ENCODE measurements around the gene CDH4.

The CDH4 gene

GRCh38 chr20:61949714-61950640 lies 697.9 kb downstream of the CDH4 start:
- no peak for DNase-seq (ENCODE audit: low spot score)

DNA sequence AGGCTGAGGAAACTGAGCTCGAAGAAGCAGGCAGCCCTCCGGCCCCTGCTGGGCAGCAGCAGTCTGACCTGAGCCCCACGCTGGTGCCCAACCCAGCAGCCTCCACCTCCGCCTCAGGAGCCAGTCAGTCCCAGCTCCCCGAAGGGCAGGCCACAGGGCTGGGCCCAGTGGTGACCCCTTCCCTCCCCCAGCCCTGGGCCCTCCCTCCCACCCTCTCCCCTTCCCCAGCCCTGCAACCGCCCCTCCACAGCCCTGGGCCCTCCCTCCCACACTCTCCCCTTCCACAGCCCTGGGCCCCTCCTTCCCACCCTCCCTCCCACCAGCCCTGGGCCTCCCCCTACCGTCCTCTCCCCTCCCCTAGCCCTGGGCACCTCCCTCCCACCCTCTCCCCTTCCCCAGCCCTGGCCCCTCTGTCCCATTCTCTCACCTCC lies 698.6 kb downstream of the CDH4 start:
- DNase-seq (ENCODE audit: low spot score): no peak

DNA sequence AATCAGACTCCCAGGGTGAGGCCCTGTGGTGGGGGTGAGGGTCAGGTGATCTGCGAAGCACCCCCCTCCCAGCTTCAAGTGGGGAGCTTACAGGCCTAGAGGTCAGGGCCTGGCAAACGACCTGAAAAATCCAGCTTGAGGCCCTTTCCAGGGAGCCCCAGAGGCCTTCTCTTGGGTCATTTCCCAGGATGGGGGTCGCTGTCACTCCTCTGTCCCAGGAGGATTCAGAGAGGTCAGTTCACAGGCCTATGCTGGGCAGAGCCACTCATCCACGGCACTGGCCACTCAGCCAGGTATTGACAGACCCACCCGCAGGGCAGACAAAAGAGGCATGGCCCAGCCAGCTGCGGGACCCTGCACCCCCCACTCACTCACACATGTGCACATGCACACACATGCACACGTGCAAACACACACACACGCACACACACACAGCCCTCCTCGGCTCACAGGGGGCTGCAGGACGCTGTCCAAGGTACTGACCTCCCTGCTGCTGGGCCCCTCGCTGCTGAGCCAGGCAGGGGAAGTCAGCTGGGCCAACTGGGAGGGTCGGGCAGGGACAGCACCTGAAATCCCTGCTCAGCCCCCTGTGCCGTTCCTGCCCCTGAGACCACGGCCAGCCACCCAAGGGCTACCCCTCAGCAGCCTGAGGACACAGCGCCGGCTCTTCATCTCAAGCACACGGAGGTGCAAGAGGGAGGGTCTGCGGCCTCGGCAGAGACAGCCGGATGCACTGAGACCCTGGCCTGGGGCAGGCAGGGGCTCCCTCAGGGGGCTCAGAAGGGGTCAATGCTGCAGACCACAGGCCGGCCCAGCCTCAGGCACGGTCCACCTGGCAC lies 699.9 kb downstream of the CDH4 start:
- no peak for DNase-seq (ENCODE audit: low spot score)

DNA sequence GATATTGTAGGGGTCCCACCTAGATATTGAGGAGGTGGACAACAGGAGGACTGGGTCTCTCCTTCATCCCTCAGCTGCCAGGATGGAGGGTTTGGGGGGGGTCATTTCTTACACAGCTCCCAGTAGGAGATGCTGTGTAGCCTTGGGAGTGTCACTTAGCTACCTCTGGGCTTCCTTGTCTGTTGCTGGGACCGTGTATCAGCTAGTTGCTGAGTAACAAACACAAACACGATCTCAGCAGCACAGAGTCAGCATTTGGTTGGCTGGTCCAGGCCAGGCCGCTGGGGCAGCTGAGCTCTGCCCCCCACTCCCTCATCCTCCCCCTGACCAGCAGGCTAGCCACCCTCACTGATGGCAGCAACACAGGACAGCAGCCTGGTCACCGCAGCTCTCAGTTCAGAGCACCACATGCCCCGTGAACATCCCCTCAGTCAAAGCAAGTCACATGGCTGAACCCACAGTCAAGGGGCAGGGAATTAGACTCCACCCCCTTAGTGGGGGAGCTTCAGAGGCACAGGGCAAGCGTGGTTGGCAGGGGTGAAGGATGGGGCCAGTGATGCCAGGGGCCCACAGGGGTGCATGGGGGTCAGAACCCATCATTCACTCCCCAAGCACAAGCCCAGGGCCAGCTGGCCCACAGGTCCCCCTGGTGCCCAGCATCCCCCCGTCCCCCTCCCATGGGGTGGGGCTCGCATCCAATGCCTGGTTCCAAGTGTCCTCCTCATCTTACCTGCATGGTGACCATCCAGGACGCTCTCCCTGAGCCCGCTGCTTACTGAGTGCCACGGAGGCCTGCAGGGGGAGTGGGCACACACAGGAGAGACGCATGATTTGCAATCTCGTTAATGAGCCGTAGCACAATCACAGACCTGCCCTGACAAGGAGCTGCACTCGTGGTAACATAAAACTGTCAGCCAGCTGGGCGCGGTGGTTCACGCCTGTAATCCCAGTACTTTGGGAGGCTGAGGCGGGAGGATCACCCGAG lies 701.3 kb downstream of the CDH4 start:
- no peak for DNase-seq (ENCODE audit: low spot score)

DNA sequence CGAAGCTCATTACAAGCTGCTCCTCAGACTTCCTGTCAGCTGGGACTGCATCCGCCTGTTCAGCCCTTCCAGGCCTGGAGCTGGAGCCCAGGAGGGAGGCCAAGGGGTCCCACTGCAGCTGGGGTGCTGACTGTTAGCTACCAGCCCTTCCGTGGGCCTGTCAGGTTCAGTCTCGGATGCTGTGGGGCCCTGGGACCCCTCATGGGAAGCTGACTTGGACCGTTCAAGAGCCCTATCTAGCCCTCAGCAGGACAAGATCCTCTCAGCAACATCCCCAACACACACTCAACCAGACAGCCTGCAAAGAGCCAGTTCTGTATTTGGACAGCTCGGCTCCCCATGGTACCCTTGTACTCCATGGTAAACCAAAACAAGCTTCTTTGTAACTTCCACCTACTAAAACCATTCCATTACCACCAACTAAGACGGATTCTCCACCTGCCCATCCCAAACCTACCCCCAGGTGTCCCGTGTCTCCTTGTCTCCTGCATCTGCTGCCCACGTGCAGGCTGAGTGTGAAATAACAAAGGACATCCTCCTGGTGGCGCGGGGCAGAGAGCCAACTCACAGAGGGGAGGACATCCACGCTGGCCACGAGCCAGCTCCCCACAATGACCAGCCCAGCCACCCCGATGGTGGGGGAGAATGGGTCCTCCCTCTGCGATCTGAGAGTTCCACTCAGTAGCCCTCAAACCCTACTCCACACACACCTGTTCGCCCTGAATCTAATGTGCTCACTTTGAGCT lies 702.4 kb downstream of the CDH4 start:
- DNase-seq (ENCODE audit: low spot score): no peak

GRCh38 chr20:61955668-61956395 lies 703.8 kb downstream of the CDH4 start:
- no peak for DNase-seq (ENCODE audit: low spot score)

DNA sequence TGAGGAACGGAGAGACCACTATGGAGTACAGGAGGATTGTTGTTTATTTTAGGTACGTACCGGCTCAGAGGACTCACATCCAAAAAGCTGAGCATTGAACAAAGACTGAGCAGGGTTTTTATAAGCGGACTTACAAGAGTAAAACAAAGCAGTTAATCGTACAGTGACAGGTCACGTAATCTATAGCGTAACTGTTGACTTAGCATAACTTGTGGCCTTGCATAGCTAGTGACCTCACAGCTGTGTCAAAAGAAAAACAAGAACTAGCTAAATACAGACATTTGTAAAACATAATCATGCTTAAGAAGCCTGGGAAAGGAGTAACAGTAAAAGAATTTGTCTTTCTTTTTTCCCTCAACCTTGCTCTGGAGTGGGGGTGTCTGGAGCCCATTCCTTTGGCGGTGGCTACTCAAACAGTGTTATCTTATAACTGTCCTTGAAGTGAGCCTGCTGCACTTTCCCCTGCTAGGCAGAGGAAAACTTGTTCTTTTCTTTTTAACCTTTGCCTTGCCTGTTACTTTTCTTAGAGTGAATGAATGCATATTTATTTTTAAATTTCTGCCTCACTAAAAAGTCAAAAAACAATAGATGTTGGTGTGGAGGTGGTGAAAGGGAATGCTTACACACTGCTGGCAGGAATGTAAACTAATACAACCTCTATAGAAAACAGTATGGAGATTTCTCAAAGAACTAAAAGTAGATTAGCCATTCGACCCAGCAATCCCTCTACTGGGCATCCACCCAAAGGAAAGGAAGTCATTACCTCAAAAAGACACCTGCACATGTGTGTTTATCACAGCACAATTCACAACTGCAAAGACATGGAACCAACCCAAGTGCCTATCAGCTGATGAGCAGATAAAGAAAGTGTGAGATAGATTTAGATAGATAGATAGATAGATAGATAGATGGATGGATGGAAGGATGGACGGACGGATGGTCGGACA lies 704.6 kb downstream of the CDH4 start:
- no peak for DNase-seq (ENCODE audit: low spot score)

DNA sequence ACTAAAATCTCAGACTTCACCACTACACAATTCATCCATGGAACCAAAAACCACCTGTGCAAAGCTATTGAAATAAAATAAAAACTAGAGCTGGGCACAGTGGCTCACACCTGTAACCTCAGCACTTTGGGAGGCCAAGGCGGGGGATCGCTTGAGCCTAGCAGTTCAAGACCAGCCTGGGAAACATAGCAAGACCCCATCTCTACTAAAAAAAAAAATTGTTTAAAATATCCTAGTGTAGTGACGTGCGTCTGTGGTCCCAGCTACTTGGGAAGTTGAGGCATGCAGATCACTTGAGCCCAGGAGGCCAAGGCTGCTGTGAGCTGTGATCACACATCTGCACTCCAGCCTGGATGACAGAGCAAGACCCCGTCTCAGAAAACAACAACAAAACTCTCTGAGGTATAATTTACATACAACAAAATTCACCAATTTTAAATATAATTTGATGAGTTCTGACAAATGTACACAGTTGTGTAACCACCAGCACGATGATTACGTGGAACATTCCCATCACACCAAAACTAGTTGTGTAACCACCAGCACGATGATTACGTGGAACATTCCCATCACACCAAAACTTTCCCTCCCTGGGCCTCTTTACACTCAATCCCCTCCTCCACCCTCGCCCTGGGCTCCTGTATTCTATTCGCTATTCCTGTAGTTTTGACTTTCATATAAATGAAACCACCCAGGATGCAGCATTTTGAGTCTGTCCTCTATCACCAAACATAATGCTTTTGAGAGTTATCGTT lies 706.1 kb downstream of the CDH4 start:
- no peak for DNase-seq (ENCODE audit: low spot score)

DNA sequence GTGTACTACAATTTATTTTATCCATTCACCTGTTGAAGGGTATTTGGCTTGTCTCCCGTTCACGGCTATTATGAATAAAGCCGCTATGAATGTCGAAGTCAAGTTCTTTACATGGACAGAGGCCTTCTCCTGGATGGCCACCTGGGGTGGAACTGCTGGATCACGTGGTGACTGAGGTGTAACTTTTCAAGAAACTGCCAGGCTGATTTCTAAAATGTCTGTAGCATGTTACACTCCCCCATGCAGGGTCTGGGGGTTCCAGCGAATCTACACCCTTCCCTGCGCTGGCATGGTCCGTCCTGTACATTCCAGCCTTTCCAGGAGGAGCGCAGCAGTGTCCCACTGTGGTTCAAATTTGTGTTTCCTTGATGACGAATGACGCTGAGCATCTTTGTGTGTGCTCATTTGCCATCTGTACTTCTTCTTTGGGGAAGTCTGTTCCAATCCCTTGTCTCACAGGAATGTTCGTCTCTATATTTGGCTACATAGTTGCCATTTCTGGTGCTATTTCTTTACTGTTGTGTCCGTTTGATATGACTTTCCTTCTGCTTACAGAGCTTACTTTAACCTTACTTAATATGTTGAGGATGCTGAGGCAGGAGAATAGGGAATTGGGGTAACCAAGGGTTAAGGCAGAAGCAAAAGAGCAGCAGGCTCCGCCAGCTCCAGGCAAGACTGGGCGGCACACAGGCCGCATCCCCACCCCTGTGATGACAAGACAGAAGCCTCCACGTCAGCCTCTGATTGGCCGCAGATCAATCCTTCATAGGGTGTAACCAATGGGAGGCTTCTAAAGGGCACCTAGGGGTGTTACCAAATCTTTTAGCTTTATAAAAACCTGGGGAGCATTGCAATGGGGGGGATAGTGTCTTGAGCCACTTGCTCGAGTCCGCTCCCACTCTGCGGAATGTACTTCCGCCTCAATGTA lies 707.0 kb downstream of the CDH4 start:
- DNase-seq (ENCODE audit: low spot score): no peak

DNA sequence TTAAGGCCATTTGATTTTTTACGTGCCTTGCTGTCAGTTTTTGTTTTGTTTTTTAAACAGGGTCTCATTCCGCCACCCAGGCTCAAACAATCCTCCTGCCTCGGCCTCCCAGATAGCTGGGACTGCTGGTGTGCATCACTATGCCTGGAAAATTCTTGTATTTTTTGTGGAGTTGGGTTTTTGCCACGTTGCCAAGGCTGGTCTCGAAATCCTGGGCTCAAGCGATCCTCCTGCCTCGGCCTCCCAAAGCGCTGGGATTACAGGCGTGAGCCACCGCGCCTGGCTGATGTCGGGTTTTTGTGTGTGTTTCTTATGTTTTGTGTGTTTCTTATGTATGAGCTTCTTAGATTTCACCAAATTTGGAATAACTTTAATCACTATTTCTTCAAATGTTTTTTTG lies 708.8 kb downstream of the CDH4 start:
- DNase-seq (ENCODE audit: low spot score): no peak

GRCh38 chr20:61963149-61963548 lies 711.1 kb downstream of the CDH4 start:
- DNase-seq (ENCODE audit: low spot score): no peak

DNA sequence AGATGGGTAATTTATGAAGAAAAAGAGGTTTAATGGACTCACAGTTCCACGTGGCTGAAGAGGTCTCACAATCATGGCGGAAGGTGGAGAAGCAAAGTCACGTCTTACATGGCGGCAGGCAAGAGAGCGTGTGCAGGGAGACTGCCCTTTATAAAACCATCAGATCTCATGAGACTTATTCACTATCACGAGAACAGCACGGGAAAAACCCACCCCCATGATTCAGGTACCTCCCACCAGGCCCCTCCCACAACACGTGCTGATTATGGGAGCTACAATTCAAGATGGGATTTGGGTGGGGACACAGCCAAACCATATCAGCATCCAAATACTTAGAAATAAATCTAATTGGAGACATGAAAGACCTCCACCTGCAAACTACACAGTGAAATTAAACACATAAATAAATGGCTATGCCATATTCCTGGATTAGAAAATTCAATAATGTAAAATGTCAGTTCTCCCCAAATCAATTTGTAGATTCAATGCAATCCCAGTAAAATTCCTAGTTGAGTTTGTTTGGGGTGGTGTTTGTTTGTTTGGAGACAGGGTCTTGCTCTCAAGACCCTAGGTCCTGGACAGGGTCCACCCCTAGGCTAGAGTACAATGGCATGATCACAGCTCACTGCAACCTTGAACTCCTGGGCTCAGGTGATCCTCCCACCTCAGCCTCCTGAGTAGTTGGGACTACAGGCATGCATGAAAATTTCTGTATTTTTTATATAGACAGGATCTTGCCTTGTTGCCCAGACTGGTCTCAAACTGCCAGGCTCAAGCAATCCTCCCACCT lies 712.0 kb downstream of the CDH4 start:
- no peak for DNase-seq (ENCODE audit: low spot score)

DNA sequence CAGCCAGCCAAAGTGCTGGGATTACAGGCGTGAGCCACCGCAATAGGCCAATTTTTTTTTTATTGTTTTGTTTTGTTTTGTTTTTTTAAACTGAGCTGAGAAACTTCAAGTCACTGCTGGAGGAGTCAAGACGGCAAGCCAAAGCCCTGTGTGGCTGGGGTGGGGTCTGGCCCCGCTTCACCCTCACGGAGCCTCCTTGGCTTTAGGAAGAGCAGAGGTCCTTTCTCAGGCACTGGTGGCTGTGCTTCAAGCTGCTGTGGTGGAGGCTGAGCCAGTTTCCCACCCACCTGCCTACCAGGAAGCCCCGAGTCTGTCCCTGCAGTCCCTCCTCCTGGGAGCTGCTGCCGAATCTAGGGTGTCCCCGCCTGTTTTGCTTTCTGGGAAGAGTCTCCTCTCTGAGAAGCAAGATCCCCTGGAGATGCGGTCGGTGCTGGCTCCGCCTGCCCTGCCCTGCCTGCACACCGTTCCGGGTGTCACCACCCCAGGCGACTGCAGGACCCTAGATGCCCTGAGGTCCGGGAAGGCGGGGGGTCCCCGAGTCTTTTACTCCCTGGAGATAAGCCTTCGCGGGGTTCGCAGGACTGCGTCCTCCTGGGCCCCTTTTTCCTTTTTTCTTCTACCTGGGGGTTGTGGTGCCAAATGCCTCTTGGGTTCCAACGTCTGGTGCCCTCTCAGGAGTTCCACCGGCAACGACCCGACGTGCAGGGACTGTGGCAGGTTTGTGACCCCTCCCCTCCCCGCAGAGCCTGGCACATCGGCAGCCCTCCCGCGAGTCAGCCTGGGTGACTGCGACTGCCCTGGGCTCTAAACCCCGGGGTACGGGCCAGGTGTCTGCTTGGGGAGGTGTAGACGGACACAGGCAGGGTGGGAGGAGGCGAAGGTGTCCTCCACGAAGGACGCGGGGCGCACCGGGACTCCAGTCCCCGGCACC lies 712.9 kb downstream of the CDH4 start:
- DNase-seq (ENCODE audit: low spot score): no peak

DNA sequence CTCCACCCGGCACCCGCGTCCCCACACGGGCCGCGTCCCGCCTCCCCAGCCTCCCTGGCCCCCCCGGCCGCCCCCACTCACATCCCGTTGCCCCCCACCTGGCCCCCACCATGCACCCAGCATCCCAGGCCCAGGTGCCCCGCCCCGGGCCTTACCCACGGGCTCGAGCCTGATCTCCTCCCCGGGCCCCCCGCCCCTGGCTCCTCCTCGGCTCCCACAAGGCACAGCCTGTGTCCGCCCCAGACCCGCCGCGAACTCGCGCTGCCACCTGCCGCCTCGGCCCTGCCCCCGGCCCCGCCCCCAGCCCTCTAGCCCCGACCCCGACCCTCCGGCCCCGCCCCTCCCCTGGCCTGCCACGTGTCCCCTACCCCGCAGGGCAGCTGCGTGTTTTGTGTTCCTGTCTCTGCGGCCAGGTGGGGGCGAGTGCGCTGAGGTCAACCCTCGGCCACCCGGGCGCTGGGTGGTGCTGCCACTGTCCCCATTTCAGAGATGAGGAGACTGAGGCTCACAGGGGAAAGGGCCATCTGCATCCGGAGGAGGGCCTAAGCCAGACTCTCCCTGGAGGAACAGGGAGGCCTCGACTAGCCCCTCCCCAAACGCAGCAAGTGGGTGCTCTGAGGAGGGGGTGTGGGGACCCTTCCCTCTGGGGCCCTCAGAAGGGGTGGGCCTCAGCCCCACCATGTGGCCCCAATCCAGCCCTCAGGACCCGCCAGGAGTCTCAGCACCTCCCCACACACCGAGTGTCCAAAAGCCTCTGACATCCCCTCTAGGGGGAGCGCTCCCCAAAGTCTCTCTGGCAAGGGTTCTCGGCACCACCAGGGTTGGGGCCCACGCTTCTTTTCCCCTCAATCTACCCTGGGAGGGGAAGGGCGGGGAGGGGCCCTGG lies 713.8 kb downstream of the CDH4 start:
- no peak for DNase-seq (ENCODE audit: low spot score)

Data from CD4-positive, alpha-beta T cell treated with Interleukin-15 for 4 hours (primary cell).